Activated T-helper 1 cell treated with anti-CD3 and anti-CD28 coated beads, Interleukin-12 subunit alpha, Interleukin-12 subunit beta, Interleukin-2, Interleukin-4 antibody, amounts not matched to agents 30 ng/mL and 10 ng/mL and 1 ng/mL, durations not matched to agents 14 hours and 24 hours and 36 hours (primary cell): ENCODE measurements around the gene MEIOC. TPM values are rescaled to one million over a fixed set of nuclear protein-coding genes. Genes with fewer than 3 reads are reported as not detected.
A peak's percentile ranks its signal among the peaks of the same experiment; 100 is the strongest.
"Not testable (repeated sequence)": the region's sequence is repeated elsewhere in the genome, so short reads cannot be mapped to it uniquely, and the experiment has no call there.

Experiments used
- DNase-seq: peaks from one replicate; pipeline ENCODE4 v3.0.0; 2021; ENCODE audit warnings: low spot score
- H3K27ac Mint-ChIP-seq: one replicate; pipeline ENCODE4 v1.8.0; 2021; ENCODE audit warnings: mild to moderate bottlenecking, mixed read lengths
- H3K27me3 Mint-ChIP-seq: one replicate; pipeline ENCODE4 v1.8.0; 2022; ENCODE audit warnings: mild to moderate bottlenecking, moderate library complexity, mixed read lengths; ENCODE audit not compliant: insufficient read depth
- H3K36me3 Mint-ChIP-seq: one replicate; pipeline ENCODE4 v1.8.0; 2021; ENCODE audit warnings: low read depth, mixed read lengths
- H3K4me1 Mint-ChIP-seq: one replicate; pipeline ENCODE4 v1.8.0; 2021; ENCODE audit warnings: low read depth, mixed read lengths
- H3K4me3 Mint-ChIP-seq: one replicate; pipeline ENCODE4 v1.8.0; 2021; ENCODE audit warnings: mild to moderate bottlenecking, moderate library complexity, mixed read lengths
- H3K9me3 Mint-ChIP-seq: one replicate; pipeline ENCODE4 v1.8.0; 2021; ENCODE audit warnings: mixed read lengths
- intact Hi-C: fragments of 100-400 bp; cut with micrococcal nuclease; formaldehyde crosslinking; loops from one replicate; pipeline ENCODE4 v1.15.1; 2024
- total RNA-seq: library from RNA; stranded (reverse); gene quantifications from 2 replicates; pipeline ENCODE4 v1.2.3, GENCODE V29; 2022

Gene MEIOC
- 0.12 and 0.29 TPM in 2 replicates for total RNA-seq

DNA sequence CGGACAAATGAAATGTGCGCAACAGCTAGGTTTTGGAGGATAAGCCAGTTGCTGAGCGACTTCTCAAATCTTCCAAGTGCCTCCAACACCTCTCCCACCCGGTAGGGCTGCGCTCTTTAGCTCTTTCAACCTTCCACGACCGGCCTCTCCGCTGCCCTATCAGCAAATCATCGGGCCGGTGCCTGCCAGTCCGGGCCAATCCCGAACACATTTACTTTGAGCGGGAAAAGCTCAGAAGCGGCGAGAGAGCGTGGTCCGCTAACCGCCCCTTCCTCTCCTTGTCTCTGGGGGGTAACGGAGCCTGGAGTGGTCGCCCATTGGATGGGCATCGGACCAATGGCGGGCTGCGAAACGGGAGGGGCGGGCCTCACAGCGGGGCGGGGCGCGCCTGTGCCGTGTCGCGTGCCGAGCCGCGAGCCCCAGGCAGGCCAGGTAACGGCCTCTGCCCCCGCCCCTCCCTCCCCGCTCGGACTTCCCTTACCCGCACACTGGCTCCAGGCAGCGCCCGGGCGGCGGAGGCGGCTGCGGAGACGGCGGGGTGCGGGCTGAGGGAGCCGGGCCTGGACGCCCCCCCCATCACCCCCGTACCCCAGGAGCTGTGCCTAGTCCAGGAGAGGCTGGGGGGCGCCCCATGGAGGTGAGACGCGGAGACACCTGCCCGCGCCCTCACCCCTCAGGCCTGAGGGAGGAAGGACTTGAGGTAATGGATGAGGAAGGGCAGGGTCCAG is at the start of gene MEIOC:
Gene MEIOC (plus strand): TSS at position 486 of the 728 bp plus-strand sequence. CDS start 146 bp downstream, at position 632.
- intact Hi-C loops: loop anchor here (5.0 kb wide), 1 partner anchor 99 kb away; the partner anchor contains the start of gene FZD2
- H3K36me3 Mint-ChIP-seq: peaks cover 2% of the 10 kb centered on the region
- no peaks in the 10 kb centered on the region for H3K4me1 Mint-ChIP-seq
- DNase-seq: no peak
- no peak within 1 kb of the TSS for H3K27ac Mint-ChIP-seq
- H3K4me3 Mint-ChIP-seq: peak within 1 kb of the TSS; percentile 65
- peaks cover 33% of the 10 kb centered on the region for H3K27me3 Mint-ChIP-seq
- no peaks in the 10 kb centered on the region for H3K9me3 Mint-ChIP-seq

- Mint-ChIP-seq H3K27ac (no peak overlapping the region), H3K36me3 (no peaks in the 10 kb centered on the region), H3K9me3 (no peaks in the 10 kb centered on the region), H3K4me3 (no peak overlapping the region), H3K4me1 (no peaks in the 10 kb centered on the region), H3K27me3 (peaks cover 9% of the 10 kb centered on the region)
- intact Hi-C loops: no loop called here
- DNase-seq: no peak
These were observed 49.6 kb upstream of the MEIOC start for GRCh38 chr17:44606658-44607057.

GRCh38 chr17:44607836-44608690 is 48.2 kb upstream of the MEIOC start:
- Mint-ChIP-seq H3K4me3 (no peak overlapping the region), H3K27me3 (peaks cover 5% of the 10 kb centered on the region), H3K4me1 (no peaks in the 10 kb centered on the region), H3K36me3 (no peaks in the 10 kb centered on the region), H3K9me3 (no peaks in the 10 kb centered on the region), H3K27ac (no peak overlapping the region)
- intact Hi-C loops: no loop called here
- no peak for DNase-seq

- Mint-ChIP-seq H3K36me3 (no peaks in the 10 kb centered on the region), H3K27ac (no peak overlapping the region), H3K9me3 (no peaks in the 10 kb centered on the region), H3K4me3 (no peak overlapping the region), H3K4me1 (no peaks in the 10 kb centered on the region), H3K27me3 (peaks cover 3% of the 10 kb centered on the region)
- intact Hi-C loops: no loop called here
- no peak for DNase-seq
These were observed 47.4 kb upstream of the MEIOC start for GRCh38 chr17:44608727-44609435.

- no peak overlapping the region for H3K27ac Mint-ChIP-seq
- no peaks in the 10 kb centered on the region for H3K36me3 Mint-ChIP-seq
- H3K27me3 Mint-ChIP-seq: peaks cover 3% of the 10 kb centered on the region
- no peak for DNase-seq
- intact Hi-C loops: no loop called here
- H3K4me1 Mint-ChIP-seq: no peaks in the 10 kb centered on the region
- no peak overlapping the region for H3K4me3 Mint-ChIP-seq
- H3K9me3 Mint-ChIP-seq: no peaks in the 10 kb centered on the region
These were observed 45.9 kb upstream of the MEIOC start for GRCh38 chr17:44610331-44610730.

DNA sequence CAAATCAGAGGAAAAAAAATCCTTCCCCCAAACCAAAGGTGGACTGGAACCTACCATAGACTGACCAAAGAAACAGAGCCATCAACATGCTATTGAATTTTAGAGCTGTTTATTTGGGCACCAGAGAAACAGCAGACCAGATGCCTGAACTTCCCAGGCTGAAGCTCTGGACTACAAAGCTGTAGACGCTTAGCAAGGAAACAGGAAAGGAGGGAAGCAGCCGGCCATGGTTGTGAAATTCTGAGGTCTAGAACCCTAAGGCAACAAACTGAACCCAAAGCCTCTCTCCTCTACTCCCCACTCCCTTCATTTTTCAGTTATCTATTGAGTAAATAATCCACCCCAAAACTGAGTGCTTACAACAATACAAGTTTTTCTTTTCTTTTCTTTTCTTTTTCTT is 45.4 kb upstream of the MEIOC start:
- Mint-ChIP-seq H3K9me3 (no peaks in the 10 kb centered on the region), H3K27ac (no peak overlapping the region), H3K27me3 (no peaks in the 10 kb centered on the region)

GRCh38 chr17:44614862-44615261 is 41.4 kb upstream of the MEIOC start:
- intact Hi-C loops: no loop called here
- no peak for DNase-seq
- Mint-ChIP-seq H3K36me3 (no peaks in the 10 kb centered on the region), H3K4me3 (no peak overlapping the region), H3K27me3 (peaks cover 7% of the 10 kb centered on the region), H3K9me3 (no peaks in the 10 kb centered on the region), H3K27ac (no peak overlapping the region), H3K4me1 (no peaks in the 10 kb centered on the region)

More for the DNA sequence above, 45.4 kb upstream of the MEIOC start:
- intact Hi-C loops: no loop called here
- no peak overlapping the region for H3K4me3 Mint-ChIP-seq
- H3K4me1 Mint-ChIP-seq: no peaks in the 10 kb centered on the region
- DNase-seq: no peak
- H3K36me3 Mint-ChIP-seq: no peaks in the 10 kb centered on the region

- not testable (repeated sequence) for H3K4me1 Mint-ChIP-seq, H3K4me3 Mint-ChIP-seq
These were observed 37.6 kb upstream of the MEIOC start for GRCh38 chr17:44618652-44619051.

GRCh38 chr17:44623070-44623725 is 33.1 kb upstream of the MEIOC start:
- DNase-seq: no peak
- Mint-ChIP-seq H3K4me3 (no peak overlapping the region), H3K27ac (no peak overlapping the region), H3K27me3 (peaks cover 5% of the 10 kb centered on the region), H3K36me3 (no peaks in the 10 kb centered on the region), H3K4me1 (no peaks in the 10 kb centered on the region), H3K9me3 (no peaks in the 10 kb centered on the region)
- intact Hi-C loops: no loop called here

More at GRCh38 chr17:44618652-44619051, 37.6 kb upstream of the MEIOC start:
- H3K27ac Mint-ChIP-seq, DNase-seq, intact Hi-C loops, H3K9me3 Mint-ChIP-seq, H3K36me3 Mint-ChIP-seq: not testable (repeated sequence)
- H3K27me3 Mint-ChIP-seq: peaks cover 10% of the 10 kb centered on the region

- H3K4me1 Mint-ChIP-seq: no peaks in the 10 kb centered on the region
- DNase-seq: no peak
- intact Hi-C loops: no loop called here
- H3K9me3 Mint-ChIP-seq: no peaks in the 10 kb centered on the region
- peaks cover 4% of the 10 kb centered on the region for H3K27me3 Mint-ChIP-seq
- no peak overlapping the region for H3K4me3 Mint-ChIP-seq
- no peaks in the 10 kb centered on the region for H3K36me3 Mint-ChIP-seq
- no peak overlapping the region for H3K27ac Mint-ChIP-seq
These were observed 28.6 kb upstream of the MEIOC start for GRCh38 chr17:44627513-44628242.

- H3K4me3 Mint-ChIP-seq: no peak overlapping the region
These were observed 27.8 kb upstream of the MEIOC start for GRCh38 chr17:44628243-44629188.

More at GRCh38 chr17:44628243-44629188, 27.8 kb upstream of the MEIOC start:
- H3K9me3 Mint-ChIP-seq: no peaks in the 10 kb centered on the region
- no peaks in the 10 kb centered on the region for H3K36me3 Mint-ChIP-seq
- no peaks in the 10 kb centered on the region for H3K4me1 Mint-ChIP-seq
- no peak overlapping the region for H3K27ac Mint-ChIP-seq
- intact Hi-C loops: no loop called here
- DNase-seq: no peak
- peaks cover 6% of the 10 kb centered on the region for H3K27me3 Mint-ChIP-seq
